Activated CD4-positive, alpha-beta T cell treated with anti-CD3 and anti-CD28 coated beads for 36 hours (primary cell): ENCODE data around the gene C12orf75. TPM values are rescaled to one million over a fixed set of nuclear protein-coding genes. Genes with fewer than 3 reads are reported as not detected.
"Not testable (repeated sequence)": the region's sequence is repeated elsewhere in the genome, so short reads cannot be mapped to it uniquely, and the experiment has no call there.

Experiments used
- ATAC-seq: fragments of 200-7000 bp; cut with Tn5 transposase; one replicate; pipeline ENCODE4 v1.10.0; 2021; ENCODE audit warnings: mild to moderate bottlenecking, moderate library complexity
- CTCF ChIA-PET: fragments of 350-600 bp; sonication (Branson Sonifier 250); formaldehyde crosslinking; loops from one replicate; lab custom pipeline; 2021; ENCODE audit warnings: antibody characterized with exemption; lab: Charles Lee
- POLR2A ChIA-PET: fragments of 350-600 bp; sonication (Branson Sonifier 250); formaldehyde crosslinking; loops from one replicate; lab custom pipeline; 2021; ENCODE audit warnings: antibody characterized with exemption, inconsistent platforms; lab: Charles Lee
- DNase-seq: peaks from one replicate; pipeline ENCODE4 v3.0.0-alpha.2; 2020
- H3K27ac Mint-ChIP-seq: one replicate; pipeline ENCODE4 v1.8.0; 2021; ENCODE audit warnings: mixed read lengths
- H3K27me3 Mint-ChIP-seq: one replicate; pipeline ENCODE4 v1.8.0; 2021; ENCODE audit warnings: mixed read lengths
- H3K36me3 Mint-ChIP-seq: one replicate; pipeline ENCODE4 v1.8.0; 2021; ENCODE audit warnings: low read depth, mixed read lengths
- H3K4me1 Mint-ChIP-seq: one replicate; pipeline ENCODE4 v1.8.0; 2021; ENCODE audit warnings: mixed read lengths
- H3K4me3 Mint-ChIP-seq: one replicate; pipeline ENCODE4 v1.8.0; 2021; ENCODE audit warnings: mild to moderate bottlenecking, moderate library complexity, mixed read lengths
- H3K9me3 Mint-ChIP-seq: one replicate; pipeline ENCODE4 v1.8.0; 2021; ENCODE audit warnings: low read depth, mixed read lengths
- intact Hi-C, 2 experiments: fragments of 100-400 bp; cut with DNase I in 1 of 2; cut with micrococcal nuclease in 1 of 2; formaldehyde crosslinking; loops; one replicate each; pipeline versions ENCODE4 v1.14.2 to v1.15.1; 2022 to 2024; cut with DNase I, micrococcal nuclease
- total RNA-seq, 2 experiments: library from RNA; stranded (reverse); gene quantifications; one replicate each; pipeline ENCODE4 v1.2.3, GENCODE V29; 2021

C12orf75 gene
- total RNA-seq, 2 experiments from 2014 or later = 53.8 to 59.9 TPM

- H3K27ac Mint-ChIP-seq = no peak overlapping the region
- no peaks in the 10 kb centered on the region for H3K9me3 Mint-ChIP-seq
- no peaks in the 10 kb centered on the region for H3K36me3 Mint-ChIP-seq
- no peak for ATAC-seq
- ChIA-PET POLR2A (no interaction called here), CTCF (no interaction called here)
- DNase-seq = no peak
- peaks cover 16% of the 10 kb centered on the region for H3K4me1 Mint-ChIP-seq
- no peaks in the 10 kb centered on the region for H3K27me3 Mint-ChIP-seq
- H3K4me3 Mint-ChIP-seq = no peak overlapping the region
- intact Hi-C loops = no loop called here
Observed at GRCh38 chr12:105324704-105325103, 5.8 kb upstream of the C12orf75 start.

GRCh38 chr12:105325117-105325516 lies 5.4 kb upstream of the C12orf75 start:
- Mint-ChIP-seq H3K27ac (no peak overlapping the region), H3K4me1 (peaks cover 19% of the 10 kb centered on the region), H3K36me3 (no peaks in the 10 kb centered on the region), H3K9me3 (no peaks in the 10 kb centered on the region), H3K4me3 (no peak overlapping the region), H3K27me3 (no peaks in the 10 kb centered on the region)
- no peak for DNase-seq
- CTCF ChIA-PET = no interaction called here
- POLR2A ChIA-PET = no interaction called here
- intact Hi-C loops = no loop called here
- ATAC-seq = no peak

GRCh38 chr12:105329926-105330282 lies 587 bp upstream of the C12orf75 start:
- ChIA-PET CTCF (interaction anchor here (0.5 to 1.1 kb wide), 2 partner anchors 109 to 664 kb away, joined by 3 read pairs; no protein-coding TSS in a partner anchor), POLR2A (no interaction called here)
- Mint-ChIP-seq H3K4me3 (peak overlapping the region; percentile 78), H3K27me3 (no peaks in the 10 kb centered on the region), H3K27ac (peak overlapping the region; percentile 69), H3K9me3 (no peaks in the 10 kb centered on the region), H3K36me3 (no peaks in the 10 kb centered on the region), H3K4me1 (peaks cover 38% of the 10 kb centered on the region)
- intact Hi-C loops = loop anchor here (1.0 to 5.0 kb wide), 9 partner anchors 94 to 1625 kb away; partner anchors contain the start of genes APPL2 (in 1 of the 2), NFYB (in 1 of the 2), NT5DC3 (in 1 of the 2) and POLR3B (in 1 of the 2)
- ATAC-seq (no peak), DNase-seq (no peak)

- Mint-ChIP-seq H3K27ac (peak overlapping the region; percentile 80), H3K4me3 (peak overlapping the region; percentile 78), H3K36me3 (no peaks in the 10 kb centered on the region), H3K4me1 (peaks cover 43% of the 10 kb centered on the region), H3K27me3 (no peaks in the 10 kb centered on the region), H3K9me3 (no peaks in the 10 kb centered on the region)
- ATAC-seq (peak; percentile 16), DNase-seq (peak; percentile 66)
- ChIA-PET CTCF (interaction anchor here (0.5 to 2.2 kb wide), 4 partner anchors 11 to 1011 kb away, joined by 3 to 7 read pairs (median 4); no protein-coding TSS in a partner anchor), POLR2A (interaction anchor here (0.6 to 0.7 kb wide), 3 partner anchors 10 to 1443 kb away, joined by 3 read pairs; partner anchors contain the start of gene RIC8B)
- intact Hi-C loops = loop anchor here (1.0 to 5.0 kb wide), 9 partner anchors 95 to 1624 kb away; partner anchors contain the start of genes APPL2 (in 1 of the 2), NFYB (in 1 of the 2), NT5DC3 (in 1 of the 2) and POLR3B (in 1 of the 2)
Observed at GRCh38 chr12:105330931-105331804, 677 bp downstream of the C12orf75 start.

- H3K27me3 Mint-ChIP-seq = no peaks in the 10 kb centered on the region
- peak overlapping the region; percentile 80 for H3K27ac Mint-ChIP-seq
- H3K4me1 Mint-ChIP-seq = peaks cover 42% of the 10 kb centered on the region
- H3K9me3 Mint-ChIP-seq = no peaks in the 10 kb centered on the region
- DNase-seq (peak; percentile 50), ATAC-seq (peak; percentile 24)
- intact Hi-C loops = loop anchor here (2.0 to 5.0 kb wide), 7 partner anchors 103 to 1623 kb away; partner anchors contain the start of genes NFYB (in 1 of the 2), NT5DC3 (in 1 of the 2), POLR3B (in 1 of the 2) and TCP11L2 (in 1 of the 2)
- ChIA-PET CTCF (interaction anchor here (0.5 to 2.2 kb wide), 3 partner anchors 11 to 1011 kb away, joined by 3 to 7 read pairs (median 4); no protein-coding TSS in a partner anchor), POLR2A (interaction anchor here (0.6 to 0.7 kb wide), 3 partner anchors 11 to 1443 kb away, joined by 3 read pairs; partner anchors contain the start of gene RIC8B)
- H3K4me3 Mint-ChIP-seq = peak overlapping the region; percentile 78
- H3K36me3 Mint-ChIP-seq = peaks cover 3% of the 10 kb centered on the region
Observed at GRCh38 chr12:105331805-105332251, 1.3 kb downstream of the C12orf75 start.

- H3K27ac Mint-ChIP-seq, H3K36me3 Mint-ChIP-seq, ATAC-seq, H3K9me3 Mint-ChIP-seq, H3K27me3 Mint-ChIP-seq, DNase-seq: not testable (repeated sequence)
- Mint-ChIP-seq H3K4me1 (peaks cover 40% of the 10 kb centered on the region), H3K4me3 (peak overlapping the region; percentile 78)
- ChIA-PET CTCF (interaction anchor here (0.7 to 2.2 kb wide), 5 partner anchors 12 to 356 kb away, joined by 3 to 7 read pairs (median 3); no protein-coding TSS in a partner anchor), POLR2A (interaction anchor here (0.7 kb wide), 1 partner anchor 12 kb away, joined by 3 read pairs; no protein-coding TSS in a partner anchor)
- intact Hi-C loops = loop anchor here in 1 of 2 experiments (5.0 kb wide), 5 partner anchors 970 to 1490 kb away; partner anchors contain the start of genes NFYB, NT5DC3, POLR3B and TCP11L2
Observed at GRCh38 chr12:105332286-105332685, 1.8 kb downstream of the C12orf75 start.

GRCh38 chr12:105332925-105333324 lies 2.4 kb downstream of the C12orf75 start:
- peaks cover 40% of the 10 kb centered on the region for H3K4me1 Mint-ChIP-seq
- intact Hi-C loops = loop anchor here in 1 of 2 experiments (5.0 kb wide), 5 partner anchors 969 to 1491 kb away; partner anchors contain the start of genes NFYB, NT5DC3, POLR3B and TCP11L2
- no peak overlapping the region for H3K4me3 Mint-ChIP-seq
- ChIA-PET POLR2A (no interaction called here), CTCF (interaction anchor here (0.7 to 2.2 kb wide), 4 partner anchors 12 to 123 kb away, joined by 3 to 7 read pairs (median 4); no protein-coding TSS in a partner anchor)
- DNase-seq (no peak), ATAC-seq (no peak)
- H3K36me3 Mint-ChIP-seq = peaks cover 3% of the 10 kb centered on the region
- H3K27ac Mint-ChIP-seq = no peak overlapping the region
- H3K9me3 Mint-ChIP-seq = no peaks in the 10 kb centered on the region
- no peaks in the 10 kb centered on the region for H3K27me3 Mint-ChIP-seq

GRCh38 chr12:105334001-105334400 lies 3.5 kb downstream of the C12orf75 start:
- Mint-ChIP-seq H3K36me3 (peaks cover 3% of the 10 kb centered on the region), H3K27ac (no peak overlapping the region), H3K9me3 (no peaks in the 10 kb centered on the region), H3K4me3 (no peak overlapping the region), H3K4me1 (peaks cover 36% of the 10 kb centered on the region), H3K27me3 (no peaks in the 10 kb centered on the region)
- ChIA-PET POLR2A (no interaction called here), CTCF (no interaction called here)
- DNase-seq (no peak), ATAC-seq (no peak)
- intact Hi-C loops = loop anchor here in 1 of 2 experiments (5.0 kb wide), 5 partner anchors 968 to 1492 kb away; partner anchors contain the start of genes NFYB, NT5DC3, POLR3B and TCP11L2

- POLR2A ChIA-PET = no interaction called here
Observed at GRCh38 chr12:105334582-105334981, 4.1 kb downstream of the C12orf75 start.

GRCh38 chr12:105335856-105336255 lies 5.4 kb downstream of the C12orf75 start:
- Mint-ChIP-seq H3K36me3 (peaks cover 9% of the 10 kb centered on the region), H3K4me3 (no peak overlapping the region), H3K9me3 (peaks cover 6% of the 10 kb centered on the region), H3K4me1 (peaks cover 31% of the 10 kb centered on the region), H3K27me3 (no peaks in the 10 kb centered on the region), H3K27ac (no peak overlapping the region)
- ChIA-PET POLR2A (no interaction called here), CTCF (interaction anchor here (0.6 to 1.5 kb wide), 2 partner anchors 22 to 640 kb away, joined by 4 read pairs; no protein-coding TSS in a partner anchor)
- DNase-seq (no peak), ATAC-seq (no peak)
- intact Hi-C loops = no loop called here

More at GRCh38 chr12:105334582-105334981, 4.1 kb downstream of the C12orf75 start:
- Mint-ChIP-seq H3K9me3 (no peaks in the 10 kb centered on the region), H3K27ac (no peak overlapping the region), H3K4me3 (no peak overlapping the region), H3K36me3 (peaks cover 3% of the 10 kb centered on the region), H3K4me1 (peaks cover 36% of the 10 kb centered on the region), H3K27me3 (no peaks in the 10 kb centered on the region)
- CTCF ChIA-PET = interaction anchor here (0.7 to 1.5 kb wide), 3 partner anchors 24 to 894 kb away, joined by 3 to 4 read pairs (median 3); no protein-coding TSS in a partner anchor
- intact Hi-C loops = loop anchor here in 1 of 2 experiments (5.0 kb wide), 5 partner anchors 968 to 1492 kb away; partner anchors contain the start of genes NFYB, NT5DC3, POLR3B and TCP11L2
- ATAC-seq (no peak), DNase-seq (no peak)
